GM10248 (cell line): ENCODE results near the gene CORO2A.

Experiments used
- CTCF ChIA-PET: fragments of 300-600 bp; sonication (Branson Sonifier 250); formaldehyde crosslinking; extraction: SDS; loops from one replicate; lab custom pipeline; 2021; ENCODE audit warnings: antibody characterized with exemption; lab: Yijun Ruan, JAX
- POLR2A ChIA-PET: fragments of 350-650 bp; sonication (Branson Sonifier 250); formaldehyde crosslinking; extraction: SDS; loops from one replicate; lab custom pipeline; 2020; ENCODE audit warnings: antibody characterized with exemption; lab: Yijun Ruan, JAX
- DNase-seq: peaks from one replicate; pipeline ENCODE4 v3.0.0; 2012; ENCODE audit errors: extremely low spot score
- CTCF ChIP-seq: IDR thresholded peaks from 2 replicates; pipeline ENCODE4 v1.5.1; 2012; ENCODE audit warnings: mild to moderate bottlenecking, low read depth; ENCODE audit errors: extremely low read depth, missing control alignments, control extremely low read depth

CORO2A gene

GRCh38 chr9:98084396-98084795, 108.0 kb downstream of the CORO2A start:
- no peak for DNase-seq
- POLR2A ChIA-PET: no interaction called here
- CTCF ChIA-PET: interaction anchor here (0.6 to 4.5 kb wide), 6 partner anchors 10 to 98 kb away, joined by 3 to 25 read pairs (median 4); no protein-coding TSS in a partner anchor
- no peak for TF ChIP-seq CTCF

DNA sequence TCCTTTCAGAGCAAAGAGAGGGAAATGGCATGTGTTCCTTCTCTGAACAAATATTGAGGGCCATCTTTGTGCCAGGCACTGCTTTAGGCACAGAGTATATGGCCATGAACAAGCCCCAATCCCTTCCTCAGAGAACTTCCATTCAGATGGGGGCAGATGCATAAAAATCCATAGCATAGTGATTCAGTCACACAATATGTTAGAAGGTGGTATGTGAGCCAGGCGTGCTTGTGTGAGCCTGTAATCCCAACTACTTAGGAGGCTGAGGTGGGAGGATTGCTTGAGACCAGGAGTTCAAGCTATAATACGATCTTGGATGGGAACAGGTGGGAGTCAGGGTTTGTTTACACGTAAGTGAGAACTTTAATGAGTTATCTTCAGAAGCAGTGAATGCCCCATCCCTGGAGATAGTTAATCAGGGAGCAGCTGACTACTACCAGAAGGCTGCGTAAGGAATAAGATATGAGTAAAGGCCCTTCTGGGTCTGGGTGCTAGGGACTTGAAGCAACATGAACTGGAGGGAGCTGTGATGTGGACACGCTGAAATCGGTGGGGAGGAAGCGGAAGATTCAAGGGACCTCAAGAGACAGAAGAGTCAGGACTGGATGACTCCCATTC, 108.8 kb downstream of the CORO2A start:
- no peak for TF ChIP-seq CTCF
- ChIA-PET POLR2A (no interaction called here), CTCF (interaction anchor here (0.6 to 4.5 kb wide), 5 partner anchors 9 to 160 kb away, joined by 3 to 25 read pairs (median 4); no protein-coding TSS in a partner anchor)
- no peak for DNase-seq

- no peak for TF ChIP-seq CTCF
- POLR2A ChIA-PET: no interaction called here
- CTCF ChIA-PET: interaction anchor here (1.7 to 4.5 kb wide), 2 partner anchors 9 to 160 kb away, joined by 3 to 25 read pairs; no protein-coding TSS in a partner anchor
- no peak for DNase-seq
Observed at GRCh38 chr9:98083061-98083501, 109.4 kb downstream of the CORO2A start.

DNA sequence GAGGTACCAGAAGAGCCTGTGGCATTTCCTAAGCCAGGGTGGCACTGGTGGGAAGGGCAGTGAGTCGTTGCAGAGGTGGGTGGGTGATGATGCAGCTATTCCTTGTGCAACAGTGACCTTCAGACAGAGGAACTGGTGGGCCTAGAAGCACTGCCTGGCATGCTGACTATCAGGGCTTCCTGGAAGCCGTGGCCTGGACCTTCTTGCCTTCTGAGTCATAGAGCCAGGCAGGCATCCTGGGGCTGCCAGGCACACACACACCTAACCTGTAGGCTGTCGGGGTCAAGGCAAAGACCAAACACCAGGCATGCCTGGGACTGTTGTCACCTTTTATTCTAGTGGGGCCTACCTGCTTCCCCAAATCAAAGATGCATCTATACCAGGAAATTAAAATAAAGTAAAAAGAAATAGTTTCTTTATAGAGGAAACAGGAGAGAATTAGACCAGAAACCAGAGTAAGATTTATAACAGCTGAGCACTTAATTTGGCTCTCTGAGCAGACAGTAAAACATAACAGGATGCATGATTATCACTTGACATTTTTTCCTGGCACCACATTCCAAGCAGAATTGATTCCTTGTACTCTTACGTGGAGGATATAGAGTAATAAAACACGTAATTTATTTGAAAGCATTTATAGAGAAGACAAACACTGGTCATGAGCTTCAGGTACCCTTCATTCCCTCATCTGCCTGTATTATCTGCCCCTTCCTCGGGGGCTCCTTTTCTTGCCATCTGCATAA, 110.8 kb downstream of the CORO2A start:
- DNase-seq: no peak
- TF ChIP-seq CTCF: no peak
- POLR2A ChIA-PET: no interaction called here
- CTCF ChIA-PET: interaction anchor here (0.9 to 1.7 kb wide), 3 partner anchors 9 to 158 kb away, joined by 3 to 6 read pairs (median 3); no protein-coding TSS in a partner anchor

- TF ChIP-seq CTCF: no peak
- ChIA-PET CTCF (interaction anchor here (0.7 to 1.7 kb wide), 4 partner anchors 9 to 183 kb away, joined by 3 to 6 read pairs (median 4); no protein-coding TSS in a partner anchor), POLR2A (no interaction called here)
- DNase-seq: no peak
Observed at GRCh38 chr9:98080780-98081179, 111.7 kb downstream of the CORO2A start.

- no peak for TF ChIP-seq CTCF
- CTCF ChIA-PET: interaction anchor here (0.7 to 1.7 kb wide), 5 partner anchors 9 to 183 kb away, joined by 3 to 6 read pairs (median 4); no protein-coding TSS in a partner anchor
- POLR2A ChIA-PET: no interaction called here
- no peak for DNase-seq
Observed at GRCh38 chr9:98080326-98080725, 112.1 kb downstream of the CORO2A start.
